G401 (cell line): ENCODE measurements around the gene PID1. TPM values are rescaled to one million over a fixed set of nuclear protein-coding genes. Genes with fewer than 3 reads are reported as not detected.

Experiments
- DNase-seq: peaks from one replicate; pipeline ENCODE4 v3.0.0-alpha.2; 2015; ENCODE audit warnings: low spot score
- in situ Hi-C: cut with HindIII; loops from 2 replicates; pipeline ENCODE4 v1.10.0; 2016; ENCODE audit warnings: low sequenced_read_pairs, mixed read lengths
- total RNA-seq: library from RNA; depleted of rRNA; stranded (reverse); fragments of >200 nt; shearing (Covaris generic); gene quantifications from 2 replicates; pipeline ENCODE4 v1.2.3, GENCODE V29; 2014; rRNA removed

The PID1 gene
- total RNA-seq: not detected in 2 replicates

GRCh38 chr2:229270551-229271410, at the start of gene PID1:
Gene PID1, minus strand, starts transcription at chr2:229271287. Its CDS starts 244 bp downstream, at chr2:229271043.
- peak; percentile 28 for DNase-seq
- in situ Hi-C loops: no loop called here

GRCh38 chr2:229319558-229319957, 48.5 kb upstream of the PID1 start:
- no peak for DNase-seq
- in situ Hi-C loops: no loop called here

GRCh38 chr2:229314117-229314516, 43.0 kb upstream of the PID1 start:
- in situ Hi-C loops: no loop called here
- DNase-seq: no peak

- in situ Hi-C loops: no loop called here
- DNase-seq: peak; percentile 51
Measured at GRCh38 chr2:229313591-229313990, 42.5 kb upstream of the PID1 start.

- no peak for DNase-seq
- in situ Hi-C loops: no loop called here
Measured at GRCh38 chr2:229301237-229301636, 30.1 kb upstream of the PID1 start.

GRCh38 chr2:229300790-229301189, 29.7 kb upstream of the PID1 start:
- DNase-seq: no peak
- in situ Hi-C loops: no loop called here

- in situ Hi-C loops: no loop called here
- no peak for DNase-seq
Measured at GRCh38 chr2:229300371-229300770, 29.3 kb upstream of the PID1 start.

GRCh38 chr2:229297247-229297646, 26.2 kb upstream of the PID1 start:
- no peak for DNase-seq
- in situ Hi-C loops: no loop called here

GRCh38 chr2:229296536-229296935, 25.4 kb upstream of the PID1 start:
- in situ Hi-C loops: no loop called here
- no peak for DNase-seq

- in situ Hi-C loops: no loop called here
- DNase-seq: no peak
Measured at GRCh38 chr2:229296016-229296415, 24.9 kb upstream of the PID1 start.

GRCh38 chr2:229287823-229288222, 16.7 kb upstream of the PID1 start:
- in situ Hi-C loops: no loop called here
- no peak for DNase-seq

- DNase-seq: no peak
- in situ Hi-C loops: no loop called here
Measured at GRCh38 chr2:229282758-229283546, 11.9 kb upstream of the PID1 start.

- in situ Hi-C loops: no loop called here
- no peak for DNase-seq
Measured at GRCh38 chr2:229279516-229279915, 8.4 kb upstream of the PID1 start.

GRCh38 chr2:229275506-229275905, 4.4 kb upstream of the PID1 start:
- in situ Hi-C loops: no loop called here
- DNase-seq: no peak

GRCh38 chr2:229273723-229274338, 2.7 kb upstream of the PID1 start:
- DNase-seq: peak; percentile 87
- in situ Hi-C loops: no loop called here

- in situ Hi-C loops: no loop called here
- peak; percentile 7 for DNase-seq
Measured at GRCh38 chr2:229273006-229273722, 2.1 kb upstream of the PID1 start.

- DNase-seq: peak; percentile 19
- in situ Hi-C loops: no loop called here
Measured at GRCh38 chr2:229269941-229270340, 1.1 kb downstream of the PID1 start.

- DNase-seq: no peak
- in situ Hi-C loops: no loop called here
Measured at GRCh38 chr2:229269146-229269545, 1.9 kb downstream of the PID1 start.

- in situ Hi-C loops: no loop called here
Measured at GRCh38 chr2:229268626-229269025, 2.5 kb downstream of the PID1 start.

More at GRCh38 chr2:229268626-229269025, 2.5 kb downstream of the PID1 start:
- DNase-seq: no peak
